Neutrophil (primary cell): ENCODE measurements around the gene TULP4.

Experiments used
- H3K27ac ChIP-seq: fragments of 200-600 bp; sonication (generic); 2 replicates; pipeline ENCODE4 v1.5.1; 2016; ENCODE audit warnings: mild to moderate bottlenecking, moderate library complexity
- H3K27me3 ChIP-seq: fragments of 200-600 bp; sonication (generic); 2 replicates; pipeline ENCODE4 v1.6.0; 2016; ENCODE audit warnings: mild to moderate bottlenecking
- H3K36me3 ChIP-seq: fragments of 200-600 bp; sonication (generic); 2 replicates; pipeline ENCODE4 v1.5.1; 2017
- H3K4me1 ChIP-seq, 2 experiments: fragments of 200-600 bp in 1 of 2; sonication (generic) in 1 of 2; 1 replicate in 1 of 2; 2 replicates in 1 of 2; pipeline versions ENCODE4 v1.5.1 to v1.6.1; 2013 to 2016; ENCODE audit warnings: low read depth in 1 of 2, low read length in 1 of 2, mild to moderate bottlenecking in 1 of 2, moderate library complexity in 1 of 2; ENCODE audit not compliant: control insufficient read depth in 1 of 2, insufficient read depth in 1 of 2
- H3K4me3 ChIP-seq, 2 experiments: fragments of 200-600 bp in 1 of 2; sonication (generic) in 1 of 2; 1 replicate in 1 of 2; 2 replicates in 1 of 2; pipeline ENCODE4 v1.5.1; 2013 to 2016; ENCODE audit warnings: low read depth in 1 of 2, low read length in 1 of 2, mild to moderate bottlenecking in 1 of 2, moderate library complexity in 1 of 2
- H3K9me3 ChIP-seq: fragments of 200-600 bp; sonication (generic); 2 replicates; pipeline ENCODE4 v1.5.1; 2016
- CTCF ChIP-seq: fragments of 200-600 bp; sonication (generic); IDR thresholded peaks from 2 replicates; pipeline ENCODE4 v1.5.1; 2016; ENCODE audit warnings: antibody characterized with exemption

The TULP4 gene

GRCh38 chr6:158487495-158487894 is 175.2 kb downstream of the TULP4 start:
- Histone ChIP-seq H3K9me3 (no peaks in the 10 kb centered on the region), H3K4me3 (no peak overlapping the region), H3K36me3 (no peaks in the 10 kb centered on the region), H3K27ac (no peak overlapping the region), H3K4me1 (no peaks in the 10 kb centered on the region), H3K27me3 (no peaks in the 10 kb centered on the region)
- no peak for TF ChIP-seq CTCF

- Histone ChIP-seq H3K4me1 (no peaks in the 10 kb centered on the region), H3K4me3 (no peak overlapping the region), H3K27me3 (no peaks in the 10 kb centered on the region), H3K36me3 (no peaks in the 10 kb centered on the region), H3K27ac (no peak overlapping the region), H3K9me3 (no peaks in the 10 kb centered on the region)
- TF ChIP-seq CTCF, result no peak
Measured at GRCh38 chr6:158488065-158488464, 175.8 kb downstream of the TULP4 start.

GRCh38 chr6:158489441-158489840 is 177.2 kb downstream of the TULP4 start:
- H3K4me1 ChIP-seq, result no peaks in the 10 kb centered on the region
- no peaks in the 10 kb centered on the region for H3K9me3 ChIP-seq
- no peaks in the 10 kb centered on the region for H3K27me3 ChIP-seq
- no peak overlapping the region for H3K4me3 ChIP-seq
- H3K36me3 ChIP-seq, result no peaks in the 10 kb centered on the region
- no peak overlapping the region for H3K27ac ChIP-seq
- TF ChIP-seq CTCF, result no peak

GRCh38 chr6:158492881-158493280 is 180.6 kb downstream of the TULP4 start:
- Histone ChIP-seq H3K36me3 (no peaks in the 10 kb centered on the region), H3K4me1 (no peaks in the 10 kb centered on the region), H3K9me3 (no peaks in the 10 kb centered on the region), H3K4me3 (no peak overlapping the region), H3K27me3 (no peaks in the 10 kb centered on the region), H3K27ac (no peak overlapping the region)
- TF ChIP-seq CTCF, result no peak

GRCh38 chr6:158496700-158497099 is 184.4 kb downstream of the TULP4 start:
- Histone ChIP-seq H3K4me3 (no peak overlapping the region), H3K36me3 (no peaks in the 10 kb centered on the region), H3K27ac (no peak overlapping the region), H3K27me3 (no peaks in the 10 kb centered on the region), H3K4me1 (no peaks in the 10 kb centered on the region), H3K9me3 (no peaks in the 10 kb centered on the region)
- TF ChIP-seq CTCF, result no peak

- Histone ChIP-seq H3K4me1 (no peaks in the 10 kb centered on the region), H3K27ac (no peak overlapping the region), H3K36me3 (no peaks in the 10 kb centered on the region), H3K4me3 (no peak overlapping the region), H3K27me3 (no peaks in the 10 kb centered on the region), H3K9me3 (no peaks in the 10 kb centered on the region)
- TF ChIP-seq CTCF, result no peak
Measured at GRCh38 chr6:158497620-158498019, 185.4 kb downstream of the TULP4 start.
